ENCODE data around the gene JARID2.

DNA sequence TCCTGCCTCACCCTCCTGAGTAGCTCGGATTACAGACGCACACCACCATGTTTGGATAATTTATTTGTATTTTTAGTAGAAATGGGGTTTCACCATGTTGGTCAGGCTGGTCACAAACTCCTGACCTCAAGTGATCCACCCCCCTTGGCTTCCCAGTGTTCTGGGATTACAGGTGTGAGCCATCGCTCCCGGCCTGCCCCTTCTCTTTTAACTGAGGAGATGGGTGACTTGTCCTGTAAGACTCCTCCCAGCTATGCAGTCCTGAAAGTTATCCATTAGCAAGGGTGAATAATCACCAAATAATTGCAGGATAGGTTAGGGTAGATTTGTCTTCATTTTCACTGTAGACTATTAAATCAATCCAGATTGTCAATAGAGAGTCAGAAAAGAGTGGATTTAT, 40.5 kb upstream of the JARID2 start:
- TF ChIP-seq, protein P1, sequence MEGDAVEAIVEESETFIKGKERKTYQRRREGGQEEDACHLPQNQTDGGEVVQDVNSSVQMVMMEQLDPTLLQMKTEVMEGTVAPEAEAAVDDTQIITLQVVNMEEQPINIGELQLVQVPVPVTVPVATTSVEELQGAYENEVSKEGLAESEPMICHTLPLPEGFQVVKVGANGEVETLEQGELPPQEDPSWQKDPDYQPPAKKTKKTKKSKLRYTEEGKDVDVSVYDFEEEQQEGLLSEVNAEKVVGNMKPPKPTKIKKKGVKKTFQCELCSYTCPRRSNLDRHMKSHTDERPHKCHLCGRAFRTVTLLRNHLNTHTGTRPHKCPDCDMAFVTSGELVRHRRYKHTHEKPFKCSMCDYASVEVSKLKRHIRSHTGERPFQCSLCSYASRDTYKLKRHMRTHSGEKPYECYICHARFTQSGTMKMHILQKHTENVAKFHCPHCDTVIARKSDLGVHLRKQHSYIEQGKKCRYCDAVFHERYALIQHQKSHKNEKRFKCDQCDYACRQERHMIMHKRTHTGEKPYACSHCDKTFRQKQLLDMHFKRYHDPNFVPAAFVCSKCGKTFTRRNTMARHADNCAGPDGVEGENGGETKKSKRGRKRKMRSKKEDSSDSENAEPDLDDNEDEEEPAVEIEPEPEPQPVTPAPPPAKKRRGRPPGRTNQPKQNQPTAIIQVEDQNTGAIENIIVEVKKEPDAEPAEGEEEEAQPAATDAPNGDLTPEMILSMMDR (IDR thresholded peaks at IDR 0.05): no peak
- no peak for TF ChIP-seq POLR2A (IDR thresholded peaks at IDR 0.05)
